ENCODE results near the gene TTC34. TPM values are rescaled to one million over a fixed set of nuclear protein-coding genes. Genes with fewer than 3 reads are reported as not detected.

Gene TTC34
- total and polyA plus RNA-seq, 2 experiments from 2014 or later: 0.08 to 0.35 TPM

DNA sequence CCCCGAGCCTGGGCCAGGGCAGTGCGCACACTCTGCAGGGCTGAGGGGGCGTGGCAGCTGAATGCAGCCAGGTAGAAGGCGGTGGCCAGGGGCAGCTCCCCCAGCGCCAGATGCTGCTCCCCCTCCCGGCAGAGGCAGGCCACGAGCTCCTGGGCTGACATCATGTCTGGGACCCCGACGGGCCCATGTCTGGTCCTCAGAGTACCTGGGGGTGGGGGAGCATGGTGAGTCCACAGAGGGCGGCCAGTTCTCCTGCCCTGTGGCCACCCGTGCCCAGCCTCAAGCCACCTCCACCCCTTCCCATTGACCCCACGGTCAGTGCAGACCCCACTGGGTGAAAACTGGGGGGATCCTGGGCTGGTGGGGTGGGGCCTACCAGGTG lies 838 bp downstream of the TTC34 start (continued):
- TF ChIP-seq, protein P1, sequence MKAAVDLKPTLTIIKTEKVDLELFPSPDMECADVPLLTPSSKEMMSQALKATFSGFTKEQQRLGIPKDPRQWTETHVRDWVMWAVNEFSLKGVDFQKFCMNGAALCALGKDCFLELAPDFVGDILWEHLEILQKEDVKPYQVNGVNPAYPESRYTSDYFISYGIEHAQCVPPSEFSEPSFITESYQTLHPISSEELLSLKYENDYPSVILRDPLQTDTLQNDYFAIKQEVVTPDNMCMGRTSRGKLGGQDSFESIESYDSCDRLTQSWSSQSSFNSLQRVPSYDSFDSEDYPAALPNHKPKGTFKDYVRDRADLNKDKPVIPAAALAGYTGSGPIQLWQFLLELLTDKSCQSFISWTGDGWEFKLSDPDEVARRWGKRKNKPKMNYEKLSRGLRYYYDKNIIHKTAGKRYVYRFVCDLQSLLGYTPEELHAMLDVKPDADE (IDR thresholded peaks at IDR 0.05): no peak
- TF ChIP-seq EZH2phosphoT487 (IDR thresholded peaks at IDR 0.05; ENCODE audit: unreplicated experiment): no peak
- TF ChIP-seq, protein P2, sequence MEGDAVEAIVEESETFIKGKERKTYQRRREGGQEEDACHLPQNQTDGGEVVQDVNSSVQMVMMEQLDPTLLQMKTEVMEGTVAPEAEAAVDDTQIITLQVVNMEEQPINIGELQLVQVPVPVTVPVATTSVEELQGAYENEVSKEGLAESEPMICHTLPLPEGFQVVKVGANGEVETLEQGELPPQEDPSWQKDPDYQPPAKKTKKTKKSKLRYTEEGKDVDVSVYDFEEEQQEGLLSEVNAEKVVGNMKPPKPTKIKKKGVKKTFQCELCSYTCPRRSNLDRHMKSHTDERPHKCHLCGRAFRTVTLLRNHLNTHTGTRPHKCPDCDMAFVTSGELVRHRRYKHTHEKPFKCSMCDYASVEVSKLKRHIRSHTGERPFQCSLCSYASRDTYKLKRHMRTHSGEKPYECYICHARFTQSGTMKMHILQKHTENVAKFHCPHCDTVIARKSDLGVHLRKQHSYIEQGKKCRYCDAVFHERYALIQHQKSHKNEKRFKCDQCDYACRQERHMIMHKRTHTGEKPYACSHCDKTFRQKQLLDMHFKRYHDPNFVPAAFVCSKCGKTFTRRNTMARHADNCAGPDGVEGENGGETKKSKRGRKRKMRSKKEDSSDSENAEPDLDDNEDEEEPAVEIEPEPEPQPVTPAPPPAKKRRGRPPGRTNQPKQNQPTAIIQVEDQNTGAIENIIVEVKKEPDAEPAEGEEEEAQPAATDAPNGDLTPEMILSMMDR (conservative IDR thresholded peaks at IDR 0.05; ENCODE audit: low read depth in 2 of 2): no peak
- TF ChIP-seq, protein P3, sequence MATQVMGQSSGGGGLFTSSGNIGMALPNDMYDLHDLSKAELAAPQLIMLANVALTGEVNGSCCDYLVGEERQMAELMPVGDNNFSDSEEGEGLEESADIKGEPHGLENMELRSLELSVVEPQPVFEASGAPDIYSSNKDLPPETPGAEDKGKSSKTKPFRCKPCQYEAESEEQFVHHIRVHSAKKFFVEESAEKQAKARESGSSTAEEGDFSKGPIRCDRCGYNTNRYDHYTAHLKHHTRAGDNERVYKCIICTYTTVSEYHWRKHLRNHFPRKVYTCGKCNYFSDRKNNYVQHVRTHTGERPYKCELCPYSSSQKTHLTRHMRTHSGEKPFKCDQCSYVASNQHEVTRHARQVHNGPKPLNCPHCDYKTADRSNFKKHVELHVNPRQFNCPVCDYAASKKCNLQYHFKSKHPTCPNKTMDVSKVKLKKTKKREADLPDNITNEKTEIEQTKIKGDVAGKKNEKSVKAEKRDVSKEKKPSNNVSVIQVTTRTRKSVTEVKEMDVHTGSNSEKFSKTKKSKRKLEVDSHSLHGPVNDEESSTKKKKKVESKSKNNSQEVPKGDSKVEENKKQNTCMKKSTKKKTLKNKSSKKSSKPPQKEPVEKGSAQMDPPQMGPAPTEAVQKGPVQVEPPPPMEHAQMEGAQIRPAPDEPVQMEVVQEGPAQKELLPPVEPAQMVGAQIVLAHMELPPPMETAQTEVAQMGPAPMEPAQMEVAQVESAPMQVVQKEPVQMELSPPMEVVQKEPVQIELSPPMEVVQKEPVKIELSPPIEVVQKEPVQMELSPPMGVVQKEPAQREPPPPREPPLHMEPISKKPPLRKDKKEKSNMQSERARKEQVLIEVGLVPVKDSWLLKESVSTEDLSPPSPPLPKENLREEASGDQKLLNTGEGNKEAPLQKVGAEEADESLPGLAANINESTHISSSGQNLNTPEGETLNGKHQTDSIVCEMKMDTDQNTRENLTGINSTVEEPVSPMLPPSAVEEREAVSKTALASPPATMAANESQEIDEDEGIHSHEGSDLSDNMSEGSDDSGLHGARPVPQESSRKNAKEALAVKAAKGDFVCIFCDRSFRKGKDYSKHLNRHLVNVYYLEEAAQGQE (IDR thresholded peaks at IDR 0.05; ENCODE audit: unreplicated experiment): no peak

DNA sequence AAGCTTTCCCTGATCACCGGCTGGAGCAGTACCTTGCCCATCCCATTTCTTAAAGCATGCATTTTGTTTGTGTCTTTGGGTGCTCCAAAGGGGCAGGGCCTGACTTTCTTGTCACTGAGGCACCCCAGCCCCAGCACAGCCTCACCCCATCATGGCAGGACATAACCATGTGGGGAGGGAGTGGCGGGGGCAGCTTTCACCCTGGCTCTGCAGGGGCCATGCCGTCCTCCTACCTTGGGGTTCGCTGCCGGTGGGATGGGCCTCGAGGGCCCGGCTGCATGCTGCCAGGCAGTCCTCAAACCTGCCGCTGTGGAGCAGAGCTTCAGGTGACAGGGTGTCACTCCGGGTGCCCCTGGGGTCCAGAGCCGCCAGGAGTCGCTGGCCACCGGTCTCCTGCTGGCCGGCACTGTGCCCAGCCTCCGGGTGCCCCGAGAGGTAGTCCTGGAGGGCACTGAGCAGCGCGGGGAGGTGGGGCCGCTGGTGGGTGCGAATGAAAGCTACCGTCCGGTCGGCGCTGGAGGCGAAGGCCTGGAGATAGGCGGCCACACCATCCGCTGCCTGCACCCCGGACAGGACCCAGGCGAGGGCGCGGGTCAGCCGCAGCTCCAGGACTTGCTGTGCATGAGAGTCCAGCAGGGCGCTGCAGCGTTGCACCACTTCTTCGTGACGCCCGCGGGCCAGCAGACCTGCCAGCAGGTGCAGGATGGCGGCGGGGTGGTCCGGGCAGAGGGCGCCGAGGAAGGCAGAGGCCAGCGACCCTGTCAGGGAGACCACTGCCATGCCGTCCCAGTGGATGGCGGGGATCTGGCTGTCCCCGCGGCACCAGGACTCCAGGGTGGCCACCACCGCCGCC lies 1.5 kb downstream of the TTC34 start:
- no peak for ATAC-seq
- no peak overlapping the region for H3K4me2 ChIP-seq
- TF ChIP-seq ZNF331 (CRISPR knock-in tag; IDR thresholded peaks at IDR 0.05; ENCODE audit: low read depth) (no peak), JUNB (IDR thresholded peaks at IDR 0.05; ENCODE audit: unreplicated experiment) (no peak), CREB1 (CRISPR knock-in tag; IDR thresholded peaks at IDR 0.05; ENCODE audit: low read depth) (no peak), EZH2 (IDR thresholded peaks at IDR 0.05; ENCODE audit: low read depth, unreplicated experiment) (no peak)
- TF ChIP-seq, protein P3 (IDR thresholded peaks at IDR 0.05; ENCODE audit: unreplicated experiment): no peak

More for the DNA sequence above, 1.5 kb downstream of the TTC34 start:
- Histone ChIP-seq H3K27me3 (ENCODE audit: insufficient read depth) (no peaks in the 10 kb centered on the region), H2AFZ (no peak overlapping the region), H3K4me1 (ENCODE audit: insufficient read depth) (no peaks in the 10 kb centered on the region), H4K20me1 (replicated peaks; ENCODE audit: insufficient read depth) (no peaks in the 10 kb centered on the region), H3F3A (replicated peaks; ENCODE audit: low read depth) (no peaks in the 10 kb centered on the region), H3K27ac (ENCODE audit: low read depth) (no peak overlapping the region), H3K79me2 (replicated peaks; ENCODE audit: insufficient read depth) (no peaks in the 10 kb centered on the region), H3K36me3 (ENCODE audit: insufficient read depth) (peaks cover under 1% of the 10 kb centered on the region; the same call in 1 of the 2 replicates), H3K4me3 (no peak overlapping the region), H3K9me2 (ENCODE audit: insufficient read depth) (no peaks in the 10 kb centered on the region)
- no peak overlapping the region for H3K27ac Mint-ChIP-seq
- H3K27me3 Mint-ChIP-seq (ENCODE audit: insufficient read depth, low read depth, poor library complexity): peaks cover 4% of the 10 kb centered on the region
- H3K9me3 Mint-ChIP-seq: peaks cover 61% of the 10 kb centered on the region
- H3K4me1 Mint-ChIP-seq: no peaks in the 10 kb centered on the region
- H3K36me3 Mint-ChIP-seq (ENCODE audit: low read depth): peaks cover 10% of the 10 kb centered on the region
- DNase-seq (ENCODE audit: low spot score): no peak
- no peak overlapping the region for H3K4me3 Mint-ChIP-seq
